CD4-positive, alpha-beta T cell treated with Interleukin-21 for 1 hour (primary cell): ENCODE data around the gene NFKBIZ.
A peak's percentile ranks its signal among the peaks of the same experiment; 100 is the strongest.

Experiments
- DNase-seq: peaks from one replicate; pipeline ENCODE4 v3.0.0-alpha.2; 2020

NFKBIZ gene

GRCh38 chr3:101851850-101852714 lies 2.8 kb downstream of the NFKBIZ start:
- DNase-seq, result peak; percentile 43

- DNase-seq, result peak; percentile 32
Observed at GRCh38 chr3:101852983-101853840, 3.9 kb downstream of the NFKBIZ start.

GRCh38 chr3:101853982-101854381 lies 4.7 kb downstream of the NFKBIZ start:
- no peak for DNase-seq

GRCh38 chr3:101854608-101855304 lies 5.4 kb downstream of the NFKBIZ start:
- peak; percentile 26 for DNase-seq

- DNase-seq, result peak; percentile 21
Observed at GRCh38 chr3:101857301-101857741, 8.0 kb downstream of the NFKBIZ start.

GRCh38 chr3:101858464-101859030 lies 9.2 kb downstream of the NFKBIZ start:
- peak; percentile 19 for DNase-seq

GRCh38 chr3:101859882-101860448 lies 10.7 kb downstream of the NFKBIZ start:
- DNase-seq, result peak; percentile 23

- DNase-seq, result peak; percentile 47
Observed at GRCh38 chr3:101861212-101861788, 12.0 kb downstream of the NFKBIZ start.

- peak; percentile 60 for DNase-seq
Observed at GRCh38 chr3:101861789-101862415, 12.6 kb downstream of the NFKBIZ start.

- peak; percentile 60 for DNase-seq
Observed at GRCh38 chr3:101862416-101863165, 13.3 kb downstream of the NFKBIZ start.

GRCh38 chr3:101864926-101865325 lies 15.6 kb downstream of the NFKBIZ start:
- peak; percentile 17 for DNase-seq

- DNase-seq, result peak; percentile 30
Observed at GRCh38 chr3:101865751-101866509, 16.6 kb downstream of the NFKBIZ start.

- DNase-seq, result no peak
Observed at GRCh38 chr3:101867511-101867910, 18.2 kb downstream of the NFKBIZ start.

GRCh38 chr3:101867996-101868395 lies 18.7 kb downstream of the NFKBIZ start:
- no peak for DNase-seq

GRCh38 chr3:101868534-101869464 lies 19.5 kb downstream of the NFKBIZ start:
- DNase-seq, result peak; percentile 30

GRCh38 chr3:101870138-101870537 lies 20.8 kb downstream of the NFKBIZ start:
- DNase-seq, result no peak

GRCh38 chr3:101873619-101874018 lies 24.3 kb downstream of the NFKBIZ start:
- no peak for DNase-seq

GRCh38 chr3:101876142-101876541 lies 26.8 kb downstream of the NFKBIZ start:
- no peak for DNase-seq

- DNase-seq, result no peak
Observed at GRCh38 chr3:101878589-101878988, 29.3 kb downstream of the NFKBIZ start.
